ENCODE results near the gene ARPC5L.
"Not testable (repeated sequence)": the region's sequence is repeated elsewhere in the genome, so short reads cannot be mapped to it uniquely, and the experiment has no call there.

- not testable (repeated sequence) for TF ChIP-seq CTCF (conservative IDR thresholded peaks at IDR 0.05 in 1 of 2, IDR thresholded peaks at IDR 0.05 in 1 of 2; ENCODE audit: extremely low read depth in 1 of 2, insufficient read depth in 1 of 2, low read depth in 1 of 2, low read length in 2 of 2); EZH2 (IDR thresholded peaks at IDR 0.05; ENCODE audit: borderline replicate concordance, low read length)
Observed at GRCh38 chr9:124846467-124846866, 15.5 kb upstream of the ARPC5L start.

Measured in mammary epithelial cell (primary cell).